Keratinocyte (primary cell): ENCODE data around the gene OASL. TPM values are rescaled to one million over a fixed set of nuclear protein-coding genes. Genes with fewer than 3 reads are reported as not detected.

Source experiments
- DNase-seq: peaks from one replicate; pipeline ENCODE4 v3.0.0-alpha.2; 2011; ENCODE audit warnings: low read depth, missing footprints, low spot score
- FAIRE-seq: peaks from 2 replicates; lab custom pipeline; 2011; peaks lifted over from hg19 to GRCh38; lab: Jason Lieb, UNC
- H2AFZ ChIP-seq: 2 replicates; pipeline ENCODE4 v1.6.0; 2012; ENCODE audit warnings: low read length, control low read depth, inconsistent platforms; ENCODE audit not compliant: control insufficient read depth
- H3K27ac ChIP-seq: 2 replicates; pipeline ENCODE4 v1.5.1; 2011; ENCODE audit warnings: low read length; ENCODE audit not compliant: control insufficient read depth, insufficient read depth
- H3K27me3 ChIP-seq: 3 replicates; pipeline ENCODE4 v1.6.0; 2011; ENCODE audit warnings: low read length; ENCODE audit not compliant: control insufficient read depth, insufficient read depth; ENCODE audit errors: extremely low read depth
- H3K36me3 ChIP-seq, 2 experiments: 2 replicates in 1 of 2; 3 replicates in 1 of 2; pipeline ENCODE4 v1.5.1; 2011; ENCODE audit warnings: low read length in 2 of 2, mild to moderate bottlenecking in 1 of 2; ENCODE audit not compliant: control insufficient read depth in 2 of 2, insufficient read depth in 2 of 2; ENCODE audit errors: extremely low read depth in 1 of 2
- H3K4me1 ChIP-seq: 3 replicates; pipeline ENCODE4 v1.5.1; 2011; ENCODE audit warnings: low read length; ENCODE audit not compliant: control insufficient read depth, insufficient read depth; ENCODE audit errors: extremely low read depth
- H3K4me2 ChIP-seq: 3 replicates; pipeline ENCODE4 v1.6.0; 2011; ENCODE audit warnings: low read depth, low read length; ENCODE audit not compliant: control insufficient read depth, insufficient read depth; ENCODE audit errors: extremely low read depth
- H3K4me3 ChIP-seq, 3 experiments: fragments of 200-600 bp in 1 of 3; sonication (generic) in 1 of 3; 2 replicates in 2 of 3; 3 replicates in 1 of 3; pipeline ENCODE4 v1.5.1; 2011 to 2016; ENCODE audit warnings: low read length in 3 of 3, mild to moderate bottlenecking in 3 of 3, control low read depth in 2 of 3, inconsistent platforms in 1 of 3, low read depth in 1 of 3, mixed read lengths in 1 of 3, mixed run types in 1 of 3, moderate library complexity in 1 of 3; ENCODE audit not compliant: control insufficient read depth in 2 of 3, insufficient read depth in 2 of 3; ENCODE audit errors: extremely low read depth in 1 of 3
- H3K79me2 ChIP-seq: 2 replicates; pipeline ENCODE4 v1.6.0; 2012; ENCODE audit warnings: low read length; ENCODE audit not compliant: control insufficient read depth, insufficient read depth
- H3K9ac ChIP-seq: 3 replicates; pipeline ENCODE4 v1.6.0; 2011; ENCODE audit warnings: low read length; ENCODE audit not compliant: control insufficient read depth, insufficient read depth; ENCODE audit errors: extremely low read depth
- H3K9me1 ChIP-seq: 3 replicates; pipeline ENCODE4 v1.6.0; 2011; ENCODE audit warnings: low read length; ENCODE audit not compliant: control insufficient read depth, insufficient read depth; ENCODE audit errors: extremely low read depth
- H3K9me3 ChIP-seq: 2 replicates; pipeline ENCODE4 v1.5.1; 2012; ENCODE audit warnings: low read depth, low read length; ENCODE audit not compliant: control insufficient read depth
- H4K20me1 ChIP-seq: 3 replicates; pipeline ENCODE4 v1.6.0; 2011; ENCODE audit warnings: low read length; ENCODE audit not compliant: control insufficient read depth, insufficient read depth; ENCODE audit errors: extremely low read depth
- CTCF ChIP-seq, 3 experiments: IDR thresholded peaks in 1 of 3; conservative IDR thresholded peaks in 1 of 3; optimal IDR thresholded peaks in 1 of 3; 2 replicates in 2 of 3; 3 replicates in 1 of 3; pipeline versions ENCODE3 to v1.5.1; 2011; ENCODE audit warnings: low read length in 3 of 3, mild to moderate bottlenecking in 3 of 3, moderate library complexity in 2 of 3, control low read depth in 1 of 3, inconsistent platforms in 1 of 3; ENCODE audit not compliant: insufficient read depth in 2 of 3; ENCODE audit errors: extremely low read depth in 1 of 3
- EZH2 ChIP-seq: IDR thresholded peaks from one replicate; pipeline ENCODE4 v1.6.1; 2012; ENCODE audit warnings: inconsistent platforms, mild to moderate bottlenecking, low read length, moderate library complexity
- dilution Hi-C: fragments of 300-500 bp; cut with MboI; formaldehyde crosslinking; loops from one replicate; pipeline ENCODE4 v1.7.0; 2020; ENCODE audit warnings: low sequenced_read_pairs; ENCODE audit not compliant: extremely low pct_ligation_motif_present
- polyA plus RNA-seq, 5 experiments: library from polyadenylated mRNA; depleted of rRNA in 3 of 5; stranded (reverse) in 3 of 5; stranded (forward) in 1 of 5; unstranded in 1 of 5; fragments of >200 nt; gene quantifications; 1 replicate in 1 of 5; 2 replicates in 3 of 5; 3 replicates in 1 of 5; pipeline versions ENCODE4 v1.2.1 to v1.2.3, GENCODE V29; 2011 to 2012; ENCODE audit warnings: missing spikeins in 2 of 5, low read depth in 1 of 5, low replicate concordance in 1 of 5

Gene OASL
- polyA plus RNA-seq, 1 donor (not counting 4 experiments of a cell fraction or from before 2014, with no cell fraction given) = 3.6 TPM

DNA sequence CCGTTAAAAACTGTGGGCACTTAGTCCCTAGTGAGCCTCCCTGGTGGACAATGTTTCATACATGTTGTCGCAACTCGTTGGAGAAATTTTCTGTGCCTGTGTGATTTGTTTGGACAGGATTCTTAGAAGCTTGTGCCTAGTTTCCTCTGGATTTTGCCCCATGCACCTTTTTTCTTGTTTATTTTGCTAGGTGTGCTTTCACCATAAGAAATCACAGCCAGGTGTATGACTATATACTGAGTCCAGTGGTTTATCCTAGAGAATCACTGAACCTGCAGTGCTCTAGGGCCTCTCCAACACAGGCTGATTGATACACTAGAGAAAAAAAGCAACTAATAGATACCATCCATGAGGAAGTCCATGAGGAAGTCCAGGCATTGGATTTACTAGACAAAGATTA, 33.1 kb upstream of the OASL start:
- H4K20me1 ChIP-seq = no peaks in the 10 kb centered on the region
- H3K9ac ChIP-seq = no peak overlapping the region
- H3K4me3 ChIP-seq = no peak overlapping the region
- no peaks in the 10 kb centered on the region for H3K27me3 ChIP-seq
- H3K4me1 ChIP-seq = no peaks in the 10 kb centered on the region
- H3K9me1 ChIP-seq = no peaks in the 10 kb centered on the region
- H3K9me3 ChIP-seq = peaks cover 1% of the 10 kb centered on the region
- no peak overlapping the region for H2AFZ ChIP-seq
- FAIRE-seq (no peak), DNase-seq (no peak)
- H3K36me3 ChIP-seq = no peaks in the 10 kb centered on the region
- H3K4me2 ChIP-seq = no peak overlapping the region
- dilution Hi-C loops = no loop called here
- H3K79me2 ChIP-seq = no peaks in the 10 kb centered on the region
- H3K27ac ChIP-seq = no peak overlapping the region
- no peak for TF ChIP-seq CTCF (optimal IDR thresholded peaks at IDR 0.05 in 1 of 3, IDR thresholded peaks at IDR 0.05 in 1 of 3, conservative IDR thresholded peaks at IDR 0.05 in 1 of 3; ENCODE audit: extremely low read depth in 1 of 3, insufficient read depth in 2 of 3, low read length in 3 of 3)
- TF ChIP-seq EZH2 = no peak

DNA sequence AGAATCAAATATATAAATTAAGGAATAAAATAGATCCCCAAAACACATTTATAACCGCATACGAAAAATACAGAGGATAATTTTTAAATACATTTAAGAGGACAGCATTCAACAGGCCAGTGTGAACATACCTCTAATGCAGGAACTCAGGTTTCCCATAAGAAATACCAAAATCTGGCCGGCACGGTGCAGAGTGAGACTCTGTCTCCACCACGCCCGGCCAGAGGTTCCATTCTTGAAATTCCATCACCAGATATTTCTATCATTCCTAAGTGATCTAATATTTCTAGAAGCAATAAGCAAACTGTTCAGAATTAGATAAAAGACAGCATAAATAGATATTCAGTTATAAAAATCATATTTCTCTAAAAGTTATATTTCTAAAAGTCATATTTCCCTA, 30.2 kb upstream of the OASL start:
- Histone ChIP-seq H2AFZ (no peak overlapping the region), H3K36me3 (no peaks in the 10 kb centered on the region), H3K27me3 (no peaks in the 10 kb centered on the region), H3K9ac (no peak overlapping the region), H3K4me2 (no peak overlapping the region), H3K27ac (no peak overlapping the region), H3K9me3 (peaks cover 1% of the 10 kb centered on the region), H3K4me1 (no peaks in the 10 kb centered on the region), H3K4me3 (no peak overlapping the region), H3K79me2 (no peaks in the 10 kb centered on the region), H4K20me1 (no peaks in the 10 kb centered on the region), H3K9me1 (no peaks in the 10 kb centered on the region)
- FAIRE-seq (no peak), DNase-seq (no peak)
- no peak for TF ChIP-seq EZH2
- TF ChIP-seq CTCF (optimal IDR thresholded peaks at IDR 0.05 in 1 of 3, IDR thresholded peaks at IDR 0.05 in 1 of 3, conservative IDR thresholded peaks at IDR 0.05 in 1 of 3; ENCODE audit: extremely low read depth in 1 of 3, insufficient read depth in 2 of 3, low read length in 3 of 3) = no peak
- dilution Hi-C loops = no loop called here
